GM23248 (cell line): ENCODE measurements around the gene CACHD1. TPM values are rescaled to one million over a fixed set of nuclear protein-coding genes. Genes with fewer than 3 reads are reported as not detected.

Source experiments
- DNase-seq: peaks from one replicate; pipeline ENCODE4 v3.0.0-alpha.2; 2015
- H2AFZ ChIP-seq: fragments of 200-600 bp; sonication (generic); 2 replicates; pipeline ENCODE4 v1.6.1; 2016; ENCODE audit warnings: antibody characterized with exemption
- H3F3A ChIP-seq: fragments of 200-600 bp; sonication (generic); 2 replicates; pipeline ENCODE4 v1.6.1; 2016; ENCODE audit warnings: mild to moderate bottlenecking, antibody characterized with exemption, mixed run types; ENCODE audit not compliant: insufficient read depth
- H3K27ac ChIP-seq: fragments of 200-600 bp; sonication (generic); 2 replicates; pipeline ENCODE4 v1.5.1; 2016; ENCODE audit warnings: mild to moderate bottlenecking
- H3K27me3 ChIP-seq: fragments of 200-600 bp; sonication (generic); replicated peaks from 2 replicates; pipeline ENCODE4 v1.6.1; 2016; ENCODE audit warnings: mild to moderate bottlenecking; ENCODE audit not compliant: insufficient read depth
- H3K36me3 ChIP-seq: fragments of 200-600 bp; sonication (generic); 2 replicates; pipeline ENCODE4 v1.6.1; 2016; ENCODE audit warnings: low read depth, mild to moderate bottlenecking
- H3K4me1 ChIP-seq: fragments of 200-600 bp; sonication (generic); 2 replicates; pipeline ENCODE4 v1.6.1; 2016; ENCODE audit warnings: mild to moderate bottlenecking; ENCODE audit not compliant: insufficient read depth
- H3K4me2 ChIP-seq: fragments of 200-600 bp; sonication (generic); one replicate; pipeline ENCODE4 v1.6.1; 2016; ENCODE audit warnings: mild to moderate bottlenecking; ENCODE audit not compliant: unreplicated experiment
- H3K4me3 ChIP-seq: fragments of 200-600 bp; sonication (generic); 2 replicates; pipeline ENCODE4 v1.5.1; 2016; ENCODE audit warnings: mild to moderate bottlenecking
- H3K79me2 ChIP-seq: fragments of 200-600 bp; sonication (generic); 2 replicates; pipeline ENCODE4 v1.6.1; 2016; ENCODE audit warnings: mild to moderate bottlenecking; ENCODE audit not compliant: insufficient read depth
- H3K9ac ChIP-seq: fragments of 200-600 bp; sonication (generic); 2 replicates; pipeline ENCODE4 v1.6.1; 2016; ENCODE audit warnings: mild to moderate bottlenecking
- H3K9me2 ChIP-seq: fragments of 200-600 bp; sonication (generic); 2 replicates; pipeline ENCODE4 v1.6.1; 2016; ENCODE audit warnings: mixed run types, mild to moderate bottlenecking, moderate library complexity; ENCODE audit not compliant: insufficient read depth
- H3K9me3 ChIP-seq: fragments of 200-600 bp; sonication (generic); one replicate; pipeline ENCODE4 v1.6.1; 2017; ENCODE audit warnings: low read depth
- H4K20me1 ChIP-seq: fragments of 200-600 bp; sonication (generic); 2 replicates; pipeline ENCODE4 v1.6.0; 2016; ENCODE audit not compliant: insufficient read depth
- EZH2 ChIP-seq: fragments of 200-600 bp; sonication (generic); IDR thresholded peaks from 2 replicates; pipeline ENCODE4 v1.6.1; 2018; ENCODE audit warnings: antibody characterized with exemption, mild to moderate bottlenecking; ENCODE audit not compliant: insufficient read depth, poor library complexity, severe bottlenecking
- EZH2phosphoT487 ChIP-seq: fragments of 200-600 bp; sonication (generic); IDR thresholded peaks from 2 replicates; pipeline ENCODE4 v1.6.1; 2018; ENCODE audit warnings: antibody characterized with exemption, moderate library complexity, mild to moderate bottlenecking, low read depth; ENCODE audit not compliant: insufficient read depth
- WGBS, 2 experiments: methylation state at CpG; one replicate each; pipeline ENCODE4 v1.1.6; 2015 to 2017; ENCODE audit warnings: low lambda C conversion rate in 2 of 2, low coverage in 1 of 2; ENCODE audit errors: missing lambda C conversion rate in 2 of 2; 5-methylcytosine and 5-hydroxymethylcytosine counted together
- in situ Hi-C: fragments of 300-500 bp; cut with MboI; formaldehyde crosslinking; loops from 2 replicates; pipeline ENCODE4 v1.15.0; 2020
- polyA plus RNA-seq: library from polyadenylated mRNA; unstranded; fragments of >200 nt; fragmentation: Nextera tagmentation; extraction: Ambion mirVana; gene quantifications from 2 replicates; pipeline ENCODE4 v1.2.1, GENCODE V29; 2016
- total RNA-seq: library from RNA; depleted of rRNA; stranded (reverse); fragments of >200 nt; shearing (Covaris generic); gene quantifications from 2 replicates; pipeline ENCODE4 v1.2.3, GENCODE V29; 2014

CACHD1 gene
- total and polyA plus RNA-seq, 2 experiments from 2014 or later, result 1.9 to 9.3 TPM

GRCh38 chr1:64537942-64538341 lies 68.0 kb downstream of the CACHD1 start:
- 92% methylated on average over 4 of the region's 4 CpGs for WGBS, 2 experiments
- H3K36me3 ChIP-seq, result no peaks in the 10 kb centered on the region
- no peak overlapping the region for H3K27ac ChIP-seq
- H3F3A ChIP-seq, result peaks cover 13% of the 10 kb centered on the region
- no peaks in the 10 kb centered on the region for H3K27me3 ChIP-seq
- H3K4me1 ChIP-seq, result peaks cover 20% of the 10 kb centered on the region
- H3K4me2 ChIP-seq, result no peak overlapping the region
- H4K20me1 ChIP-seq, result no peaks in the 10 kb centered on the region
- no peak overlapping the region for H2AFZ ChIP-seq
- no peak for DNase-seq
- no peaks in the 10 kb centered on the region for H3K9me2 ChIP-seq
- in situ Hi-C loops, result no loop called here
- no peak overlapping the region for H3K4me3 ChIP-seq
- no peak overlapping the region for H3K9ac ChIP-seq
- no peak for TF ChIP-seq EZH2
- TF ChIP-seq EZH2phosphoT487, result no peak
- H3K79me2 ChIP-seq, result no peaks in the 10 kb centered on the region
- H3K9me3 ChIP-seq, result no peaks in the 10 kb centered on the region

DNA sequence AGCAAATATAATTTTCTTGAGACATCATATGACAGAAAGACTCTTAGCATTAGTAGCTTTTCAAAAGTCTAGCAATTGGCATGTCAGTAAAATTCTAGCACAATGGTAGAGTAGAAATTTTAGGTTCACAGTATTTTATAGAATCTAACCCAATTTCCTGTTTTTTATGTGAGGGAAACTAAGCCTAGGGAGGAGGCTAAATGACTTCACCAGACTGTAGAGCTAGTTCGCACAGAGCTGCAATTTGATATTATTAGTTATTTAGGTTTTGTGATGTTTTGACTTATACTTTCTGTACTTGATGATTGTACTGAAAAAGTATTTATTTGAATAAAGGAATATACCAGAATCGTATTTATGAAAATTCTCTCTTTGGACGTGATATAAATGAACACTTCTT lies 68.5 kb downstream of the CACHD1 start:
- Histone ChIP-seq H3K9me3 (no peaks in the 10 kb centered on the region), H3K4me1 (peaks cover 20% of the 10 kb centered on the region), H3K4me2 (no peak overlapping the region), H3K36me3 (no peaks in the 10 kb centered on the region), H3K27me3 (no peaks in the 10 kb centered on the region), H3K27ac (no peak overlapping the region), H4K20me1 (no peaks in the 10 kb centered on the region), H3K9ac (no peak overlapping the region), H3K79me2 (no peaks in the 10 kb centered on the region), H2AFZ (no peak overlapping the region), H3F3A (peaks cover 13% of the 10 kb centered on the region), H3K4me3 (no peak overlapping the region), H3K9me2 (no peaks in the 10 kb centered on the region)
- WGBS, 2 experiments, result 63 to 74% methylated on average over 3 of the region's 3 CpGs
- in situ Hi-C loops, result no loop called here
- TF ChIP-seq EZH2phosphoT487, result no peak
- no peak for TF ChIP-seq EZH2
- no peak for DNase-seq

GRCh38 chr1:64539289-64539688 lies 69.4 kb downstream of the CACHD1 start:
- Histone ChIP-seq H3K9ac (no peak overlapping the region), H4K20me1 (no peaks in the 10 kb centered on the region), H3K27me3 (no peaks in the 10 kb centered on the region), H3K36me3 (no peaks in the 10 kb centered on the region), H3F3A (peaks cover 13% of the 10 kb centered on the region), H3K79me2 (no peaks in the 10 kb centered on the region), H3K9me2 (no peaks in the 10 kb centered on the region), H3K4me3 (no peak overlapping the region), H3K4me2 (no peak overlapping the region), H3K9me3 (no peaks in the 10 kb centered on the region), H3K27ac (no peak overlapping the region), H2AFZ (no peak overlapping the region), H3K4me1 (peaks cover 20% of the 10 kb centered on the region)
- TF ChIP-seq EZH2phosphoT487, result no peak
- no peak for TF ChIP-seq EZH2
- 40 to 43% methylated on average over 3 of the region's 3 CpGs for WGBS, 2 experiments
- DNase-seq, result no peak
- in situ Hi-C loops, result no loop called here

DNA sequence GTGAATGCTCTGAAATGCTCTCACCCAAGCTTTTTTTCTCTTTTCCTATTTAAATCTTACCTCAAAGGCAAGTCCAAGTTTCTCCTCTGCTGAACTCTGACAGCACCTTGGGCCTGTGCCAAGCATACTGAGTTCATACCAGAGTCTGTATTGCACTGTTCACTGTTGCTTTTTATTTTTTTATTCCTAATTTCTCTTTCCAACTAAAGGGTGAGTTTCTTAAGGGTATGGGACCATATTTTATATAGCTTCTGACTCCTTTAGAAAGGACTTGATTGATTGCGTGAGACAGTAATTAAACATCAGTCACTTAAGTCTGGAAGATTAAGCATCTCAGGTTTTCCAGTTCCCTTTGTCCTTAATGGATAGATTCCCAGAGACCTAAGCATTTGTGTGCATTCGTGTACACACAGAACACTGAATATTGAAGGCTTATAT lies 69.9 kb downstream of the CACHD1 start:
- H3F3A ChIP-seq, result peaks cover 13% of the 10 kb centered on the region
- peak overlapping the region; percentile 44 for H3K27ac ChIP-seq
- peak overlapping the region; percentile 78 for H2AFZ ChIP-seq
- H3K9me2 ChIP-seq, result no peaks in the 10 kb centered on the region
- 11 to 12% methylated on average over 2 of the region's 2 CpGs for WGBS, 2 experiments
- no peaks in the 10 kb centered on the region for H3K27me3 ChIP-seq
- no peaks in the 10 kb centered on the region for H3K9me3 ChIP-seq
- TF ChIP-seq EZH2phosphoT487, result no peak
- no peak for TF ChIP-seq EZH2
- peak overlapping the region; percentile 69 for H3K4me3 ChIP-seq
- H3K4me2 ChIP-seq, result peak overlapping the region; percentile 82
- H3K79me2 ChIP-seq, result no peaks in the 10 kb centered on the region
- no peaks in the 10 kb centered on the region for H4K20me1 ChIP-seq
- H3K4me1 ChIP-seq, result peaks cover 20% of the 10 kb centered on the region
- DNase-seq, result peak; percentile 58
- H3K36me3 ChIP-seq, result no peaks in the 10 kb centered on the region
- in situ Hi-C loops, result no loop called here
- peak overlapping the region; percentile 36 for H3K9ac ChIP-seq
